GM12872 (cell line): ENCODE measurements around the gene ZKSCAN5.

Experiments used
- TF ChIP-seq, protein P1 (sequence below): IDR thresholded peaks from 3 replicates; pipeline ENCODE4 v1.5.1; 2011; ENCODE audit warnings: low read depth, mild to moderate bottlenecking, low read length, moderate library complexity; ENCODE audit not compliant: insufficient read depth

Gene ZKSCAN5

DNA sequence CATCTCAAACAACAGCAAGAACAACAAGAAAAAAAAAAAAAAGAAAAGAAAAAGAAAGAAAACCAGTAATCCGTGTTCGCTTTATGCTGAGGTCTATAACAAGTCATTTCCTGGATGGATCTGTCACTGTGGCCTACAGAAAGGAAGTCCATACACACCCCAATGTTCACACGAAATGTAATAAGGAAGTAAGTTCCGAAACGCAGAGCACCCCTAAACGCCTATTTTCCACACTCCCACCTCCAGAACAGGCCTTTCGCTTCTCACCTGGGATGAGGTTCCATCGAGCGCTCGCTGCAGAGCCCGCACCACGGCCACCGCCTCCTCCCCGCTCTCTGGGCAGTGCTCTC is 5.1 kb upstream of the ZKSCAN5 start:
- TF ChIP-seq, protein P1, sequence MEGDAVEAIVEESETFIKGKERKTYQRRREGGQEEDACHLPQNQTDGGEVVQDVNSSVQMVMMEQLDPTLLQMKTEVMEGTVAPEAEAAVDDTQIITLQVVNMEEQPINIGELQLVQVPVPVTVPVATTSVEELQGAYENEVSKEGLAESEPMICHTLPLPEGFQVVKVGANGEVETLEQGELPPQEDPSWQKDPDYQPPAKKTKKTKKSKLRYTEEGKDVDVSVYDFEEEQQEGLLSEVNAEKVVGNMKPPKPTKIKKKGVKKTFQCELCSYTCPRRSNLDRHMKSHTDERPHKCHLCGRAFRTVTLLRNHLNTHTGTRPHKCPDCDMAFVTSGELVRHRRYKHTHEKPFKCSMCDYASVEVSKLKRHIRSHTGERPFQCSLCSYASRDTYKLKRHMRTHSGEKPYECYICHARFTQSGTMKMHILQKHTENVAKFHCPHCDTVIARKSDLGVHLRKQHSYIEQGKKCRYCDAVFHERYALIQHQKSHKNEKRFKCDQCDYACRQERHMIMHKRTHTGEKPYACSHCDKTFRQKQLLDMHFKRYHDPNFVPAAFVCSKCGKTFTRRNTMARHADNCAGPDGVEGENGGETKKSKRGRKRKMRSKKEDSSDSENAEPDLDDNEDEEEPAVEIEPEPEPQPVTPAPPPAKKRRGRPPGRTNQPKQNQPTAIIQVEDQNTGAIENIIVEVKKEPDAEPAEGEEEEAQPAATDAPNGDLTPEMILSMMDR: no peak

DNA sequence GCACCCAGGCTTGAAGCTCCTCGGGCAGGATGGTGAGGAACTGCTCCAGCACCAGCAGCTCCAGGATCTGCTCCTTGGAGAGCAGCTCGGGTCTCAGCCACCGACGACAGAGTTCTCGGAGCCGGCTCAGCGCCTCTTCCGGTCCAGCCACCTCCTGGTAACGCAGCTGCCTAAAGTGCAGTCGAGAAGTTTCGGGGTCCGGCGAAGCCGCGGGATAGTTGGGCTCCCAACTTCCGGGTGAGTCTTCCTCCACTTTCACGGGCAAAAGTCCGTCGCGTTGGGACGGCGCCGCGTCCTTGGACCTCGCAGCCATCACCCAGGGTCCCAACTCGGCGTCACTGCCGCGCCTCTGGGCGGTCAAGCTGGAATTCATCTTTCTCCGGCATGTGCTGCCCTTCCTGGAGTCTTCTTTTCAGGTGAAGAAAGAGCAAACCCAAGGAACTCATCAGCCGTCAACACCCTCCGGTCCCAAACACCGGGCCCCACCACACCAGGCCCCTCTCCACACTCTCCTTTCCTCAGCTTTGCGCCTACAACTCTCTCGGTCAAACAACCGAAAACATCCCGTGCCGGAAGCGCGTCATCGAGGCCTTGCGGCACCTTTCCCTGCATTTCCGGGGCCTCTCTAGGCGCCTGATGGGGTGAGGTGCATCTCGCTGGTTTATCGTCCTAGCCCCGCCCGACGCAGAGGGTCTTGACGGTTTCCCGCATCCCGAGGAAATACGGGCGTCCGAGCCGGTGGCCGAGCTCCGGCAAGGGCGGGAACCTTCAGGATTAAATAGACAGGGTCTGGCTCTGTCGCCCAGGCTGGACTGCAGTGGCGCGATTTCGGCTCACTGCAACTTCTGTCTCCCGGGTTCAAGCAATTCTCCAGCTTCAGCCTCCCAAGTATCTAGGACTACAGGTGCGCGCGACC is 4.5 kb upstream of the ZKSCAN5 start, which contains the start of gene ZNF394:
Gene ZNF394, minus strand, starts transcription at position 561 of the 916 bp plus-strand sequence. Its CDS starts 188 bp downstream, at position 373.
- TF ChIP-seq, protein P1: no peak

DNA sequence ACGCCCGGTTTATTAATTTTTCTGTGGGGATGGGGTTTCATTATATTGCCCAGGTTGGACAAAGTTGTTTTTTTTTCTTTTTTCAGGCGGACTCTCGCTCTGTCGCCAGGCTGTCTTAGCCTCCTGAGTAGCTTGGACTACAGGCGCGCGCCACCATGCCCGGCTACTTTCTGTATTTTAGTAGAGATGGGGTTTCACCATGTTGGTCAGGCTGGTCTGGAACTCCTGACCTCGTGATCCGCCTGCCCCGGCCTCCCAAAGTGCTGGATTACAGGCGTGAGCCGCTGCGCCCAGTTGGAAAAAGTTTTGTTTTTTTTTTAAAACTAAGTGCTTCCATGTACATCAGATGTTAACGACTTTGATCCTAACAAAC is 3.8 kb upstream of the ZKSCAN5 start:
- TF ChIP-seq, protein P1: no peak

DNA sequence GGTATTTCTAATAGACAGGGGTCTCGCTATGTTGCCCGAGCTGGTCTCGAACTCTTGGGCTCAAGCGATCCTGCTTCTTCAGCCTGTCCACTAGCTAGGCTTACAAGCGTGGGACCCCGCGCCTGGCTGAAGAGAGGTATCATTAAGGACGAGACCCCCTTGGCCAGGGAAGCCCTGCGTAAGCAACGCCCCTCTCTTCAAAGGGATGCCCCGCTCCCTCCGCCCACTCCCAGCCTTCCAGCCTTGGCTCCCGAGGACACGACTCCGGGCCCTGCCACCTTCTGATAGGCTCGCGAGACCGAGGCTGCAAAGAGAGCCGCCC is 220 bp upstream of the ZKSCAN5 start:
- TF ChIP-seq, protein P1: no peak

DNA sequence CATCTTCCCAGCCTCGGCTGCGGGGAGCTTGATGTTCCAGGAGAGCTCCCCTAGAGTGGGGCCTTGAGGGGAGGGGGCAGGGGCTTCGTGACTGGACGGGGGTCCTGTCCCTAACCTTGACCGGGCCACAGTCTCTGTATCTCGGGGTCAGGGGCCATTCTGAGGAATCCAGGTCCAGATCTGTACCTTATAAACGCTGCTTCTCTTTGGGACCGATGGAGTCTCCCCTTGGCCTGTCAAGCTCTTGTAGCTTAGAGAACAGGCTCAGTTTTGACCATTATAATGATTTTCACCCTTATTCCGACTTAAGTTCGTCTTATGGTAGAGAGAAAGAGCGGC is 831 bp downstream of the ZKSCAN5 start:
- TF ChIP-seq, protein P1: no peak

DNA sequence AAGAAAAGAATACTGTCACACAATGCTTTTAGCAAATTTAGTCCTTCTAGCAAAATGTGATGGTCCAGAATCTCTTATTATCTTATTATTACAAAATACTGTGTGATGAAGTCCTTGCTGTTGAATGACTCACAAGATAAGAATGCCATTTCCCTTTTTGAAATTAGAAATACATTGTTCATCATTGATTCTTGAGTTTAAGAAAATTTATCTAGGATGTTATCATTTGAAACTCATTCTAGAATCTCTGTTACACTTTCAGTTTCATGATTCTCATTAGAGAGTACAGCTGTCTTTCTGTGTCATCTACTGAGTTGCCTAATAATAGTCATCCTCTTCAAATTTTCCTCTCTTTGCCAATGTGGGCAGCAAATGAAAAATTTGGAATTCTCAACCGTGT is 9.6 kb downstream of the ZKSCAN5 start:
- TF ChIP-seq, protein P1: no peak

DNA sequence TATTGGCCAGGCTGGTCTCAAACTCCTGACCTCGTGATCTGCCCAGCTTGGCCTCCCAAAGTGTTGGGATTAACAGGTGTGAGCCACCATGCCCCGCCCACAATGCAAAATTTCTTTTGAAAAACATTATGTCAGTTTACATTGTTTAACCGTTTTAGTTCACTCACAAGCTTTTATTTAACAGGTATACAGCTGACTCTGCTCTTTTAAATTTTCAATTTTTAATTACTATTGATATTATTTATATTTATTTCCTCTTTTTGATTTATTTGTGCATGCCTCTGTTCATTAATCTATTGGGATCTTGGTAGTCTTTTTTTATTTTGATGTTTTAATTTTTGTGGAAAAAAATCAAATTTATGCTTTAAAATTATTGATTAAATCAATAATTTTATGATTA is 16.9 kb downstream of the ZKSCAN5 start:
- TF ChIP-seq, protein P1: no peak
